HEK293T (cell line): ENCODE data around the gene OTUB1.

Experiments used
- LEF1 ChIP-seq: fragments of 450-650 bp; IDR thresholded peaks from 2 replicates; pipeline ENCODE4 v1.6.1; 2017; ENCODE audit warnings: mild to moderate bottlenecking, borderline replicate concordance
- SP1 ChIP-seq: fragments of 450-650 bp; IDR thresholded peaks from 2 replicates; pipeline ENCODE4 v1.6.1; 2017

- TF ChIP-seq SP1 (no peak), LEF1 (no peak)
Observed at GRCh38 chr11:64003807-64004589, 17.8 kb downstream of the OTUB1 start.
